Gastroesophageal sphincter (tissue), 3 donors: ENCODE results near the gene BDH1.

Experiments
- CTCF ChIP-seq, 4 experiments: fragments of 200-600 bp in 2 of 4; fragments of 450-650 bp in 2 of 4; sonication (generic) in 1 of 4; IDR thresholded peaks; one replicate each; pipeline ENCODE4 v1.5.1; 2017 to 2019; ENCODE audit warnings: antibody characterized with exemption in 4 of 4, mild to moderate bottlenecking in 2 of 4, moderate library complexity in 2 of 4
- POLR2A ChIP-seq, 2 donors: fragments of 450-650 bp; IDR thresholded peaks; one replicate each; pipeline ENCODE4 v1.6.1; 2017; ENCODE audit warnings: antibody characterized with exemption in 2 of 2, mild to moderate bottlenecking in 2 of 2, moderate library complexity in 1 of 2
- POLR2AphosphoS5 ChIP-seq: sonication (generic); formaldehyde crosslinking; IDR thresholded peaks from one replicate; pipeline ENCODE4 v1.6.1; 2017; ENCODE audit warnings: antibody characterized with exemption

- TF ChIP-seq CTCF (IDR thresholded peaks at IDR 0.05) (no peak), POLR2AphosphoS5 (no peak), POLR2A (IDR thresholded peaks at IDR 0.05) (no peak)
Measured at GRCh38 chr3:197510642-197511018, 45.1 kb downstream of the BDH1 start.
